ENCODE results near the gene HEATR5A.

DNA sequence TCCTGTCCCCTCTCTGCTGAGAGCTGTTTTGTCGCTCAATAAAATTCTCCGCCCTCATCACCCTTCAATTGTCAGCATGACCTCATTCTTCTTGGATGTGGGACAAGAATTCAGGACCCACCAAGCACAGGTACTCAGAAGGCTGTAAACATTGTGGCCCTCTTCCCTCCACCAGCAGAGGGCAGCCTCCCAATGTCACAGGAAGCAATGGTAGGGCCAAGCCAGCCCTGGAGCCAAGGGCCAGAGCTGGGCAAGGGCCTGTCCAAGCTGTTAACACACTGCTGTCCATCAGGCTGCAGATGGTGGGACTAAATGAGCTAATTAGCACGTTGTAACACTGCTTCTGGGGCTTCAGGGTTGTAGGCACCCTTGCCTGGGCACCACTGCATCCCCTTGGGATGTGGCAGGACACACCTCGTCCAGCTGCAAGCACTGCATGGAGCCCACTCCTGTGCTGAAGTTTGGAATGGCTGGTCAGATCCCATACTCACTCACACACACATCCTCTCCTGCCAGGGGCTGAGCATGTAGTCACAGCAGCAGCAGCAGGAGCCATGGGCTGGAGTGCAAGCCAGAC, 150.1 kb downstream of the HEATR5A start:
- TF ChIP-seq CTCF (conservative IDR thresholded peaks at IDR 0.05; ENCODE audit: low read depth, low read length), result peak; percentile 43; the same call in 1 of the 2 replicates
- no peak for TF ChIP-seq EZH2 (IDR thresholded peaks at IDR 0.05; ENCODE audit: low read length, unreplicated experiment)

All from PC-3 (cell line).